Activated naive CD8-positive, alpha-beta T cell treated with anti-CD3 and anti-CD28 coated beads, Interleukin-2, amount 50 U/mL, for 24 hours (primary cell): ENCODE results near the gene SV2C.
"Not testable (repeated sequence)": the region's sequence is repeated elsewhere in the genome, so short reads cannot be mapped to it uniquely, and the experiment has no call there.

Experiments used
- ATAC-seq: fragments of 150-1000 bp; cut with Tn5 transposase; one replicate; pipeline ENCODE4 v1.10.0; 2021
- DNase-seq: peaks from one replicate; pipeline ENCODE4 v3.0.0; 2021
- H3K27ac Mint-ChIP-seq: one replicate; pipeline ENCODE4 v1.8.0; 2021; ENCODE audit warnings: mild to moderate bottlenecking, mixed read lengths
- H3K27me3 Mint-ChIP-seq: one replicate; pipeline ENCODE4 v1.8.0; 2021; ENCODE audit warnings: mixed read lengths
- H3K36me3 Mint-ChIP-seq: one replicate; pipeline ENCODE4 v1.8.0; 2021; ENCODE audit warnings: low read depth, mixed read lengths
- H3K4me1 Mint-ChIP-seq: one replicate; pipeline ENCODE4 v1.8.0; 2021; ENCODE audit warnings: mixed read lengths
- H3K4me3 Mint-ChIP-seq: one replicate; pipeline ENCODE4 v1.8.0; 2021; ENCODE audit warnings: mild to moderate bottlenecking, moderate library complexity, mixed read lengths
- H3K9me3 Mint-ChIP-seq: one replicate; pipeline ENCODE4 v1.8.0; 2021; ENCODE audit warnings: mixed read lengths

The SV2C gene

GRCh38 chr5:76084496-76085242 lies 1.5 kb downstream of the SV2C start:
- peak; percentile 7 for DNase-seq
- Mint-ChIP-seq H3K4me1 (peaks cover 28% of the 10 kb centered on the region), H3K27ac (no peak overlapping the region), H3K27me3 (peaks cover 67% of the 10 kb centered on the region), H3K9me3 (no peaks in the 10 kb centered on the region), H3K4me3 (peak overlapping the region; percentile 69), H3K36me3 (no peaks in the 10 kb centered on the region)
- ATAC-seq = peak; percentile 27

- peaks cover 64% of the 10 kb centered on the region for H3K27me3 Mint-ChIP-seq
- no peak for ATAC-seq
Measured at GRCh38 chr5:76085243-76085579, 2.0 kb downstream of the SV2C start.

GRCh38 chr5:76086095-76086494 lies 2.9 kb downstream of the SV2C start:
- no peak for DNase-seq
- H3K4me3 Mint-ChIP-seq = no peak overlapping the region
- peaks cover 56% of the 10 kb centered on the region for H3K27me3 Mint-ChIP-seq
- peaks cover 28% of the 10 kb centered on the region for H3K4me1 Mint-ChIP-seq
- no peaks in the 10 kb centered on the region for H3K9me3 Mint-ChIP-seq
- H3K36me3 Mint-ChIP-seq = no peaks in the 10 kb centered on the region
- H3K27ac Mint-ChIP-seq = no peak overlapping the region
- ATAC-seq = no peak

More at GRCh38 chr5:76085243-76085579, 2.0 kb downstream of the SV2C start:
- Mint-ChIP-seq H3K27ac (no peak overlapping the region), H3K4me1 (peaks cover 28% of the 10 kb centered on the region), H3K36me3 (no peaks in the 10 kb centered on the region), H3K9me3 (no peaks in the 10 kb centered on the region), H3K4me3 (peak overlapping the region; percentile 49)
- no peak for DNase-seq

- Mint-ChIP-seq H3K27me3 (peaks cover 31% of the 10 kb centered on the region), H3K4me1 (peaks cover 12% of the 10 kb centered on the region)
- DNase-seq, H3K27ac Mint-ChIP-seq, H3K9me3 Mint-ChIP-seq, H3K36me3 Mint-ChIP-seq, H3K4me3 Mint-ChIP-seq, ATAC-seq: not testable (repeated sequence)
Measured at GRCh38 chr5:76089156-76089555, 6.0 kb downstream of the SV2C start.

- no peak overlapping the region for H3K27ac Mint-ChIP-seq
- no peak for ATAC-seq
- H3K4me3 Mint-ChIP-seq = no peak overlapping the region
- H3K9me3 Mint-ChIP-seq = no peaks in the 10 kb centered on the region
- H3K36me3 Mint-ChIP-seq = no peaks in the 10 kb centered on the region
- H3K27me3 Mint-ChIP-seq = peaks cover 22% of the 10 kb centered on the region
- H3K4me1 Mint-ChIP-seq = no peaks in the 10 kb centered on the region
- DNase-seq = no peak
Measured at GRCh38 chr5:76091351-76091750, 8.2 kb downstream of the SV2C start.

- Mint-ChIP-seq H3K9me3 (no peaks in the 10 kb centered on the region), H3K36me3 (no peaks in the 10 kb centered on the region), H3K4me3 (no peak overlapping the region), H3K4me1 (peaks cover 10% of the 10 kb centered on the region), H3K27me3 (peaks cover 14% of the 10 kb centered on the region), H3K27ac (no peak overlapping the region)
- ATAC-seq = peak; percentile 40
- DNase-seq = no peak
Measured at GRCh38 chr5:76099286-76099702, 16.1 kb downstream of the SV2C start.

GRCh38 chr5:76099756-76100155 lies 16.6 kb downstream of the SV2C start:
- Mint-ChIP-seq H3K36me3 (no peaks in the 10 kb centered on the region), H3K27ac (no peak overlapping the region), H3K9me3 (no peaks in the 10 kb centered on the region), H3K4me1 (peaks cover 10% of the 10 kb centered on the region), H3K27me3 (peaks cover 12% of the 10 kb centered on the region), H3K4me3 (no peak overlapping the region)
- DNase-seq (no peak), ATAC-seq (no peak)

- Mint-ChIP-seq H3K9me3 (no peaks in the 10 kb centered on the region), H3K4me3 (no peak overlapping the region), H3K27me3 (peaks cover 14% of the 10 kb centered on the region), H3K4me1 (peaks cover 8% of the 10 kb centered on the region), H3K27ac (no peak overlapping the region), H3K36me3 (no peaks in the 10 kb centered on the region)
- peak; percentile 18 for DNase-seq
- no peak for ATAC-seq
Measured at GRCh38 chr5:76104027-76104426, 20.8 kb downstream of the SV2C start.

GRCh38 chr5:76106149-76106548 lies 23.0 kb downstream of the SV2C start:
- Mint-ChIP-seq H3K36me3 (no peaks in the 10 kb centered on the region), H3K9me3 (no peaks in the 10 kb centered on the region), H3K27ac (no peak overlapping the region), H3K4me1 (no peaks in the 10 kb centered on the region), H3K27me3 (peaks cover 20% of the 10 kb centered on the region), H3K4me3 (no peak overlapping the region)
- DNase-seq = no peak
- no peak for ATAC-seq

GRCh38 chr5:76111477-76112174 lies 28.4 kb downstream of the SV2C start:
- H3K27me3 Mint-ChIP-seq = peaks cover 20% of the 10 kb centered on the region
- ATAC-seq (no peak), DNase-seq (no peak)
- H3K27ac Mint-ChIP-seq = no peak overlapping the region
- H3K4me1 Mint-ChIP-seq = peaks cover 2% of the 10 kb centered on the region
- H3K9me3 Mint-ChIP-seq = no peaks in the 10 kb centered on the region
- H3K4me3 Mint-ChIP-seq = no peak overlapping the region
- H3K36me3 Mint-ChIP-seq = no peaks in the 10 kb centered on the region

- Mint-ChIP-seq H3K27ac (no peak overlapping the region), H3K4me1 (peaks cover 2% of the 10 kb centered on the region)
Measured at GRCh38 chr5:76113103-76113502, 29.9 kb downstream of the SV2C start.

GRCh38 chr5:76114179-76114851 lies 31.1 kb downstream of the SV2C start:
- DNase-seq (no peak), ATAC-seq (no peak)
- Mint-ChIP-seq H3K4me1 (peaks cover 2% of the 10 kb centered on the region), H3K9me3 (no peaks in the 10 kb centered on the region), H3K4me3 (no peak overlapping the region), H3K27ac (no peak overlapping the region), H3K27me3 (peaks cover 24% of the 10 kb centered on the region), H3K36me3 (no peaks in the 10 kb centered on the region)

More at GRCh38 chr5:76113103-76113502, 29.9 kb downstream of the SV2C start:
- no peak for DNase-seq
- Mint-ChIP-seq H3K4me3 (no peak overlapping the region), H3K9me3 (no peaks in the 10 kb centered on the region), H3K36me3 (no peaks in the 10 kb centered on the region), H3K27me3 (peaks cover 24% of the 10 kb centered on the region)
- no peak for ATAC-seq

GRCh38 chr5:76125346-76125745 lies 42.2 kb downstream of the SV2C start:
- H3K27me3 Mint-ChIP-seq = peaks cover 28% of the 10 kb centered on the region
- no peaks in the 10 kb centered on the region for H3K4me1 Mint-ChIP-seq
- DNase-seq (no peak), ATAC-seq (no peak)
- no peak overlapping the region for H3K27ac Mint-ChIP-seq
- H3K9me3 Mint-ChIP-seq = no peaks in the 10 kb centered on the region
- no peaks in the 10 kb centered on the region for H3K36me3 Mint-ChIP-seq
- H3K4me3 Mint-ChIP-seq = no peak overlapping the region

- ATAC-seq = no peak
Measured at GRCh38 chr5:76125888-76126287, 42.7 kb downstream of the SV2C start.

GRCh38 chr5:76134003-76134402 lies 50.8 kb downstream of the SV2C start:
- no peaks in the 10 kb centered on the region for H3K36me3 Mint-ChIP-seq
- ATAC-seq (no peak), DNase-seq (no peak)
- H3K27ac Mint-ChIP-seq = no peak overlapping the region
- H3K9me3 Mint-ChIP-seq = no peaks in the 10 kb centered on the region
- no peaks in the 10 kb centered on the region for H3K4me1 Mint-ChIP-seq
- no peak overlapping the region for H3K4me3 Mint-ChIP-seq
- peaks cover 15% of the 10 kb centered on the region for H3K27me3 Mint-ChIP-seq

More at GRCh38 chr5:76125888-76126287, 42.7 kb downstream of the SV2C start:
- H3K4me1 Mint-ChIP-seq = no peaks in the 10 kb centered on the region
- peaks cover 28% of the 10 kb centered on the region for H3K27me3 Mint-ChIP-seq
- no peak overlapping the region for H3K27ac Mint-ChIP-seq
- no peaks in the 10 kb centered on the region for H3K9me3 Mint-ChIP-seq
- H3K4me3 Mint-ChIP-seq = no peak overlapping the region
- no peak for DNase-seq
- H3K36me3 Mint-ChIP-seq = no peaks in the 10 kb centered on the region
